ENCODE measurements around the gene EED.
"Not testable (repeated sequence)": the region's sequence is repeated elsewhere in the genome, so short reads cannot be mapped to it uniquely, and the experiment has no call there.

EED gene

GRCh38 chr11:86214710-86215109 lies 29.8 kb upstream of the EED start:
- in situ Hi-C loops (cut with MboI; ENCODE audit: low sequenced_read_pairs), result loop anchor here (25.0 kb wide), 2 partner anchors 177 to 602 kb away; no protein-coding TSS in a partner anchor

DNA sequence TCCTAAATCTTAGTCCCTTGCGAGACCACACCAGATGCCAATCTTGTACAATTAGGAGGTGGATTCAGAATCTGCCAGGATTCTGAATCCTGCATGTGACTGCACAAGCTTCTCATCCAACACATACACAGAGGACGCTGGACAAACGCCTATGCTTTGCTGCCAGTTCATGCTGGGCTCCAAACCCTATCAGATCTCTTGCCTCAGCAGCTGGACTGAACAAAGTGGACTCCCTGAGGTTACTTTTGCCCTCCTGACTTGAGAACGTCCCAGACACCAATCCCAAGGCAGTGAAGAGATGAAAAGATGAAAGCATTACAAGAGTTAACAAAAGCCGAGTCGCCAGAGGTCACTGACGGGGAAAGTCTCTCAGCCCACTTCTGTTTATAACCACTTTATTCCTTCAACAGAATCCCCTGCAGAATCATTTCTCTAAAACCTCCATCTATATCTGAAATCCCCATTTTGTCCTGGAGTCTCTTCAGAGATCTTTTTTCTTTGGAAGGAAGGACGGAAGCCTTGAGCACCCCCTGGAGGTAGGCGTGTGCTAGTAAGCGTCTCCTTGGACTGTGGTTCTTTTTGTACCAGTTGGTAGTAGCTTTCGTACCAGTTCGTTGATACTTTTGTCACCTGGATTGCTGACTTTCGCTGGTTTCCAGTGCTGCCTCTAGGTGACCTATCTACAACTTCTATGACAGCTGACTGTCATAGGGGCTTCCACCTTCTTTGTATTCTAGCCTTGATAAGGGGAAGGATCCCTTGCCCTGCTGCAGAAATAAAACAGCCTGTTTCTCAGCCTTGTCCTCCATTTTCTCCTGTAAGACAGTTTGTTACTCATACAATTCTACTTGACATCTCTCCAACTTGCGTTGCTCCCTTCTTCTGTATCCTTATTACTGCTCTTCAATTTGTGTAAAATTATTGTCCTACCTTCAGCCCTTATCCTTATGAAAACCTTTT lies 26.1 kb upstream of the EED start:
- in situ Hi-C loops (cut with MboI; ENCODE audit: low sequenced_read_pairs), result loop anchor here (25.0 kb wide), 2 partner anchors 181 to 606 kb away; no protein-coding TSS in a partner anchor

DNA sequence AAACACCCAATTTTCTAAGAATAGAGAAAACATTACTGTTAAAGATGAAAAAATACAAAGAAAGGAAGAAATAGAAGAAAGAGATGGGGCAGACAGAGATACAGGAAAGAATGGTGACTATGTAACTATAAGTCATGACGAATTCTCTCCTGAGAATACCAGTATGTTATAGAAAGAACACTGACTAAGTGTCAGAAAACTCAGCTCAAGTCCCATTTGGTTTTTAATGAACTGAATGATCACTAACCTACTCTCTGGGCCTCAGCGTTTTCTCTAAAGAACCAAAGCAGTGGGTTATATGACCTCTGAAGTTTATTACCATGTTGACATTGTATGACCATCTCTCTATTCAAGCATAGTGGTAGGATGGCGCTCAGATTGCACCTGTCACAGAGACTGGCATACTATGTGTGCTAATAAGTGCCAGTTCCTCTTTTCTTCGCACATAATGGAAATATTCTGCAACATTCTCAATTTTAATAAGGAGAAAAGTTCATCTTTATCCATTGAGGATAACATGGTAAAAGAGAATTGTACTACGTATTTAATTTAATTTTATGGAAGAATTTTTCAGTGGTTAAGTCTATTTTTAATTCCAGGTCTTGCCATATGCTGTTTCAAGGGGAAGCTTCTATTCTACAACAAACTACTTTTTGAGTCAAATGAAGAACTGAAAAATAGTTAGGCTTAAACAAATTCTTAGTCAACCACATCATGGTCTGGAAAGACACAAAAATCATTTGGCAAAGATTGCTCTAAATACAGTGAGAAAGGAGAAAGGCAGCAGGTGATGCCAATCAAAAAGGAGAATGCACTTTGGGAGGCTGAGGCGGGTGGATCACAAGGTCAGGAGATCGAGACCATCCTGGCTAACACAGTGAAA lies 25.0 kb upstream of the EED start:
- in situ Hi-C loops (cut with MboI; ENCODE audit: low sequenced_read_pairs), result loop anchor here (25.0 kb wide), 2 partner anchors 182 to 607 kb away; no protein-coding TSS in a partner anchor

DNA sequence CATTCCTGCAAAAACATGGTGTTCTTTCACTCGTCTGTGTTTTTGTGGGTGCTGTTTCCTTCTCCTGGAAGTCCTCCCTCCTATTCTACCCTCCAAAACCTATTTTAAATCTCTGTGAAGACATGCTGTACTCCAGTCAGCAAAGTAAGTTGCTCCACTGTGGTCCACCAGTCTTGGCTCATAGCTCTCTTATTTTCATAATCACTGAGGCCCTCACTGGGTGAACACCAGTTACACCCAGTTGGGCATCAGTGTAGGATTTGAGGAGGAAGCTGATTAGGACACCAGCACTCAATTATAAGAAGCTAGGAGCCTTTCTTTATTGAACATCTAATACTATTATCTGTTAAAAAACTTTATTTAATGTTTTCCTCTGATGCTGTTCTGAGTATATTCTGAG lies 23.9 kb upstream of the EED start:
- in situ Hi-C loops (cut with MboI; ENCODE audit: low sequenced_read_pairs), result loop anchor here (25.0 kb wide), 2 partner anchors 183 to 608 kb away; no protein-coding TSS in a partner anchor

DNA sequence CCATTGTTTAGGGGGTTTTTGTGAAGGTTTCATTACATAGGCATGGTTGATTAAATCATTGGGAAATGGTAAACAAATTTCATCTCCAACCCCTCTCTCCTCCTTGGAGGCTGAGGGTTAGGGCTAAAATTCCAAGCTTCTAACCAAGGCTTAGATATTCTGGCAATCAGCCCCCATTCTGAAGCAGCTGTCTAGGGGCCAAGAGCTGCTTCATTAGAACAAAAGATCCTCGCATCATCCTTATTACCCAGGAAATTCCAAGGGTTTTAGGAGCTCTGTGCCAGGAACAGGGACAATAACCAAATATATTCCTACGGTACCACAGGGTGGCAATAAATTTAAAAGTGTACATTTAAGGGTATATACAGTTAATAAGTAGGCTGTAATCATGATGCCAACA lies 22.5 kb upstream of the EED start:
- in situ Hi-C loops (cut with MboI; ENCODE audit: low sequenced_read_pairs), result loop anchor here (25.0 kb wide), 2 partner anchors 185 to 610 kb away; no protein-coding TSS in a partner anchor

- in situ Hi-C loops (cut with MboI; ENCODE audit: low sequenced_read_pairs), result loop anchor here (25.0 kb wide), 2 partner anchors 187 to 612 kb away; no protein-coding TSS in a partner anchor
Measured at GRCh38 chr11:86224575-86224974, 20.0 kb upstream of the EED start.

GRCh38 chr11:86225344-86225743 lies 19.2 kb upstream of the EED start:
- in situ Hi-C loops (cut with MboI; ENCODE audit: low sequenced_read_pairs), result not testable (repeated sequence)

DNA sequence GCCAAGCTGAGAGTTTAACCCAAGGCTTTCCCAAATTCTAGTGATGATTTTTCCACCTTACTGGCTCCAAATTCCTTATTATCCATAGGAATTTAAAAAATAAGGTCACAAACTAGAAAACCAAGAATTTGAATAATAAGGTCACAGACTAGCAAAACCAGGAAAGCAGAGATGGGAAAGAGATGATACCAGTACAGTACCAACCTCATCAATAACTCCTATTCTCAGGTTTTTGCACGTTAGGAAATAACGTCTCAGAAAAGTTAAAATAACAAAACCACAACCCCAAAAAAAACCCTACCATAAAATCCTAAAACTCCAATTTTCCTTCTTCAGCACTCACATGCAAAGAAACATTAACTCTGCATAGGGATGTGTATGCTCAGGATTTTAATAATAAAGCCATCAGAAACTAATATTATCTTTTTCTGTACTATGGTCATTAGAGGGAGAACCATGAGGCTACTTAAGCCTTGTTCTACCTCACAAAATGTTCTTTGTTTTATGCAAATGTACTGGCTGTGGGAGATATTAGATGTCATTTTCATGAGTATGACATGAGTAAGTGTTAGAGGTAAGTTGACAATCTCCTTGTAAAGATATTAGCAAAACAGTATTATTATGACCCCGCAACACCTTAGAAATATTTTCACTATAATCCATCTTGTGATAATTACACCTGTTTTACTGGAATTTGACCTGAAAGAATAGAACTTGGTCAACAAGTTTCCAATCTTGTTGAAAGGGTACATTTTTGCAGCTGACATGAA lies 16.1 kb upstream of the EED start:
- in situ Hi-C loops (cut with MboI; ENCODE audit: low sequenced_read_pairs), result no loop called here

GRCh38 chr11:86229039-86229330 lies 15.6 kb upstream of the EED start:
- in situ Hi-C loops (cut with MboI; ENCODE audit: low sequenced_read_pairs), result not testable (repeated sequence)

DNA sequence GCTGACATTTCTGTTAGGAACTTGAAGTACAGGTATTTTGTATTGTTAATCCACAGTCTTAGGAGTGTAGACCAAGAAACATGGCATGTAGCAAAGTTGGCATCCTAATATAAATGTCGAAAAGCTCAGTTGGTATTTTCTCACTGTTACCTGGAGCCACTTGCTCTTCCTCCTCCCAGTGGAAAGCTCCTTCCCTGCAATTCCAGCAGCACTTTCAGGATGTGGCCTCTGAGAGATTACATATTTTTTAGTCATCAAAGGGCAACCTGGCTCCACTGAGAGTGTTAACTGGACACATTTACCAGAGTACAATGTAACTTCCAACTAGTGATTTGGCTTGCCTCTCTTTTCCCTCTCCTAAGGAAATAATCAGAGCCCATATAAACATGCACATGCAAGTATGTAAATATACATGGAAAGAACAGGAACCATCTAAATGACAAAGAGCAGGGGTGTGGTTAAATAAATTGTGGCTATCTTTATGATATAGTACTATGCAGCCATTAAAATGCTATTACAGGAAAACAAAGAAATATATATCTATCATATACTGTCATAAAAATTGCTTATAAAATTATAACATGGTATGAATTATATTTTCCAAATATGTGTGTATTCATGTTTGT lies 14.3 kb upstream of the EED start:
- in situ Hi-C loops (cut with MboI; ENCODE audit: low sequenced_read_pairs), result no loop called here

GRCh38 chr11:86230921-86231434 lies 13.6 kb upstream of the EED start:
- in situ Hi-C loops (cut with MboI; ENCODE audit: low sequenced_read_pairs), result no loop called here

DNA sequence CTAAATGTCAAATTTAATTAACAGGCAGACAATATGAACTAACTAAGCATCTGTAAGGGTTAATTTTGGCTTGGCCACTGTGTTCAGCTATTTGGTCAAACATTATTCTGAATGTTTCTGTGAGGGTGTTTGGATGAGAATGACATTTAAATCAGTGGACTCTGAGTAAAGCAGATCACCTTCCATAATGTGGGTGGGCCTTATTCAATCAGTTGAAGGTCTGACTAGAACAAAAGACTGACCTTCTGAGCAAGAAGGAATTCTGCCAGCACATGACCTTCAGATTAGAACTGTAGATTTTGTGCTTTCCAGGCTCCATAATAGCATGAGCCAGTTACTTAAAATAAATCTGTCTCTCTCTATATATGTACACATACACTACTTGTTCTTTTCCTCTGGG lies 12.0 kb upstream of the EED start:
- in situ Hi-C loops (cut with MboI; ENCODE audit: low sequenced_read_pairs), result no loop called here

- in situ Hi-C loops (cut with MboI; ENCODE audit: low sequenced_read_pairs), result no loop called here
Measured at GRCh38 chr11:86234831-86235461, 9.6 kb upstream of the EED start.

- in situ Hi-C loops (cut with MboI; ENCODE audit: low sequenced_read_pairs), result no loop called here
Measured at GRCh38 chr11:86237267-86237804, 7.2 kb upstream of the EED start.

DNA sequence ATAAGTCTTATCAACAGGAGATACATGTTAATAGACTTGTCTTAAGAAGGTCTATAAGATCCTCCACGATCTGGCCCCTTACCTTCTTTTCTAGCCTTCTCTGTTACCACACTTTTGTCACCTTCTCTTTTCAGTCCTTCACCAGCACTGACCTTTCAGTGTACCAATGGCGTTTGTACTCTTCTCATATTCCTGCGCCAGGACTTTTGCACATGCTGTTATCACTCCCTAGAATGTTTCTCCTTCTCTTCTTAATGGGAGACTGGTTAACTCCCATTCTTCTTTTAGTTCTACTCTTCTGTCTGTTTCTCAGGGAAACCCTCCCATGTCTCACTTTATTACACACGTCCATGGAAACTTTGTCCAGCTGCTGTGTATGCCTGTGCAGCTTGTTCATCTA lies 4.4 kb upstream of the EED start:
- in situ Hi-C loops (cut with MboI; ENCODE audit: low sequenced_read_pairs), result no loop called here

DNA sequence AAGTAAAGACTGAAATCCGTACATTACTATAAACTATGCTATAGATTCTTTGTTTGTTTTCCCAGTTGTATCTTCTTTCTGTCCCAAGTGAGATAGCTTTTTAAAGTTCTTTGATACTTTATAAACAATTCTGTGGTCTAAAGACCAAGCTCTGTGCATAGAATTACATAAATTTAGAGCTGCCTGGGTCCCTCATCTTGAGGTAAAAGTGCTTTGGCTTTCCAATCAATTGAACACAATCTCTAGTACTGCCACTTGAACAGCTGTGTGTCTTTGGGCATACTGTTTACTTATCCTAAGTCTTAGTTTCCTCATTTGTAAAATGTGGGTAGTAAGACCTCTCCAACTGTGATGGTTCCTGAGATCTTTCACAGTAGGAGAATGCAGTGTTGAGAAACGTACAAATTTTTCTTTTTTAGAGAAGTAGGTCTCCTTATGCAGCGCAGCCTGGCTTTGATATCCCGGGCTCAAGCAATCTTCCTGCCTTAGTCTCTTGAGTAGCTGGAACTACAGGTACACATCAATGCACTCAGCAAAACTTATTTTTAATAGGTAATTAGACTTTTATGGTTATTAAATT lies 2.5 kb upstream of the EED start:
- in situ Hi-C loops (cut with MboI; ENCODE audit: low sequenced_read_pairs), result no loop called here

- in situ Hi-C loops (cut with MboI; ENCODE audit: low sequenced_read_pairs), result no loop called here
Measured at GRCh38 chr11:86243396-86243795, 1.2 kb upstream of the EED start.

GRCh38 chr11:86244063-86244521 lies 461 bp upstream of the EED start:
- in situ Hi-C loops (cut with MboI; ENCODE audit: low sequenced_read_pairs), result no loop called here
